ENCODE measurements around the gene FXYD5. TPM values are rescaled to one million over a fixed set of nuclear protein-coding genes. Genes with fewer than 3 reads are reported as not detected.

Gene FXYD5
- total and polyA plus RNA-seq, 2 donors from 2014 or later = 41.9 to 84.5 TPM

GRCh38 chr19:35213663-35214632 lies 59.4 kb downstream of the FXYD5 start:
- no peaks in the 10 kb centered on the region for H3K36me3 ChIP-seq (ENCODE audit: control insufficient read depth in 2 of 3, insufficient read depth in 3 of 3, low read length in 3 of 3)
- no peak overlapping the region for H3K4me3 ChIP-seq (ENCODE audit: low read length in 3 of 3)
- no peaks in the 10 kb centered on the region for H3K27me3 ChIP-seq (ENCODE audit: control insufficient read depth, insufficient read depth, low read length)
- TF ChIP-seq, protein P1, sequence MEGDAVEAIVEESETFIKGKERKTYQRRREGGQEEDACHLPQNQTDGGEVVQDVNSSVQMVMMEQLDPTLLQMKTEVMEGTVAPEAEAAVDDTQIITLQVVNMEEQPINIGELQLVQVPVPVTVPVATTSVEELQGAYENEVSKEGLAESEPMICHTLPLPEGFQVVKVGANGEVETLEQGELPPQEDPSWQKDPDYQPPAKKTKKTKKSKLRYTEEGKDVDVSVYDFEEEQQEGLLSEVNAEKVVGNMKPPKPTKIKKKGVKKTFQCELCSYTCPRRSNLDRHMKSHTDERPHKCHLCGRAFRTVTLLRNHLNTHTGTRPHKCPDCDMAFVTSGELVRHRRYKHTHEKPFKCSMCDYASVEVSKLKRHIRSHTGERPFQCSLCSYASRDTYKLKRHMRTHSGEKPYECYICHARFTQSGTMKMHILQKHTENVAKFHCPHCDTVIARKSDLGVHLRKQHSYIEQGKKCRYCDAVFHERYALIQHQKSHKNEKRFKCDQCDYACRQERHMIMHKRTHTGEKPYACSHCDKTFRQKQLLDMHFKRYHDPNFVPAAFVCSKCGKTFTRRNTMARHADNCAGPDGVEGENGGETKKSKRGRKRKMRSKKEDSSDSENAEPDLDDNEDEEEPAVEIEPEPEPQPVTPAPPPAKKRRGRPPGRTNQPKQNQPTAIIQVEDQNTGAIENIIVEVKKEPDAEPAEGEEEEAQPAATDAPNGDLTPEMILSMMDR (IDR thresholded peaks at IDR 0.05; ENCODE audit: borderline replicate concordance, extremely low read depth, insufficient read depth) = no peak
- H3K27ac ChIP-seq (ENCODE audit: low read depth in 2 of 2, low read length in 2 of 2) = peak overlapping the region in 1 of 2 donors; percentile 2
- no peak overlapping the region for H3K9ac ChIP-seq (ENCODE audit: low read length in 3 of 3)
- DNase-seq = peak; percentile 26 to 84 (median 63)
- intact Hi-C loops (cut with DNase I) = no loop called here
- no peak for FAIRE-seq
- no peaks in the 10 kb centered on the region for H3K9me3 ChIP-seq (ENCODE audit: control insufficient read depth in 2 of 3, insufficient read depth in 1 of 3, low read length in 3 of 3)
- H3K4me1 ChIP-seq (ENCODE audit: control insufficient read depth in 2 of 3, insufficient read depth in 2 of 3, low read depth in 1 of 3, low read length in 3 of 3) = peaks cover 0 to 8% (median 0%) of the 10 kb centered on the region in 3 donors

- Histone ChIP-seq H3K36me3 (ENCODE audit: control insufficient read depth in 2 of 3, insufficient read depth in 3 of 3, low read length in 3 of 3) (no peaks in the 10 kb centered on the region), H3K4me1 (ENCODE audit: control insufficient read depth in 2 of 3, insufficient read depth in 2 of 3, low read depth in 1 of 3, low read length in 3 of 3) (peaks cover 0 to 8% (median 0%) of the 10 kb centered on the region in 3 donors), H3K27me3 (ENCODE audit: control insufficient read depth, insufficient read depth, low read length) (no peaks in the 10 kb centered on the region), H3K9ac (ENCODE audit: low read length in 3 of 3) (no peak overlapping the region), H3K4me3 (ENCODE audit: low read length in 3 of 3) (no peak overlapping the region), H3K9me3 (ENCODE audit: control insufficient read depth in 2 of 3, insufficient read depth in 1 of 3, low read length in 3 of 3) (no peaks in the 10 kb centered on the region), H3K27ac (ENCODE audit: low read depth in 2 of 2, low read length in 2 of 2) (no peak overlapping the region)
- FAIRE-seq (no peak), DNase-seq (no peak)
- TF ChIP-seq, protein P1 (IDR thresholded peaks at IDR 0.05; ENCODE audit: borderline replicate concordance, extremely low read depth, insufficient read depth) = no peak
- intact Hi-C loops (cut with DNase I) = no loop called here
Measured at GRCh38 chr19:35214766-35215422, 60.4 kb downstream of the FXYD5 start.

GRCh38 chr19:35216016-35216832 lies 61.7 kb downstream of the FXYD5 start:
- Histone ChIP-seq H3K27me3 (ENCODE audit: control insufficient read depth, insufficient read depth, low read length) (no peaks in the 10 kb centered on the region), H3K4me1 (ENCODE audit: control insufficient read depth in 2 of 3, insufficient read depth in 2 of 3, low read depth in 1 of 3, low read length in 3 of 3) (peaks cover 0 to 8% (median 0%) of the 10 kb centered on the region in 3 donors), H3K4me3 (ENCODE audit: low read length in 3 of 3) (no peak overlapping the region), H3K36me3 (ENCODE audit: control insufficient read depth in 2 of 3, insufficient read depth in 3 of 3, low read length in 3 of 3) (no peaks in the 10 kb centered on the region), H3K9ac (ENCODE audit: low read length in 3 of 3) (no peak overlapping the region), H3K9me3 (ENCODE audit: control insufficient read depth in 2 of 3, insufficient read depth in 1 of 3, low read length in 3 of 3) (peaks cover 0 to 4% (median 0%) of the 10 kb centered on the region in 3 donors), H3K27ac (ENCODE audit: low read depth in 2 of 2, low read length in 2 of 2) (no peak overlapping the region)
- TF ChIP-seq, protein P1 (IDR thresholded peaks at IDR 0.05; ENCODE audit: borderline replicate concordance, extremely low read depth, insufficient read depth) = no peak
- no peak for DNase-seq
- intact Hi-C loops (cut with DNase I) = no loop called here
- no peak for FAIRE-seq
